ENCODE measurements around the gene PEA15.

- TF ChIP-seq CREB1 (IDR thresholded peaks at IDR 0.05; ENCODE audit: low read depth): no peak
- no peak for TF ChIP-seq BACH1 (IDR thresholded peaks at IDR 0.05; ENCODE audit: borderline replicate concordance)
- no peak for TF ChIP-seq ATF3 (IDR thresholded peaks at IDR 0.05; ENCODE audit: borderline replicate concordance, extremely low read depth, low read depth, low read length)
- no peak for TF ChIP-seq TAF1 (IDR thresholded peaks at IDR 0.05; ENCODE audit: borderline replicate concordance, low read depth, low read length)
- no peak for TF ChIP-seq RAD21 (IDR thresholded peaks at IDR 0.05; ENCODE audit: insufficient read depth, low read depth, low read length)
- TF ChIP-seq CHD2 (IDR thresholded peaks at IDR 0.05; ENCODE audit: borderline replicate concordance, low read depth, low read length): no peak
Measured at GRCh38 chr1:160197231-160197630, 8.0 kb upstream of the PEA15 start.

Measured in GM12878 (cell line).